Suprapubic skin (tissue), 4 donors: ENCODE measurements around the gene ANKRD13B. TPM values are rescaled to one million over a fixed set of nuclear protein-coding genes. Genes with fewer than 3 reads are reported as not detected.

Experiments
- total RNA-seq, 4 donors: library from RNA; depleted of rRNA; stranded (reverse); fragments of >200 nt; gene quantifications; one replicate each; pipeline ENCODE4 v1.1.0, GENCODE V29; 2016

Gene ANKRD13B
- total RNA-seq, 4 donors from 2014 or later = 9.0 to 16.5 (median 10.8) TPM

Other genes with a start within 250 kb of the ANKRD13B start
- gene TAOK1, start 202.8 kb upstream of the ANKRD13B start, total RNA-seq = 10 to 100 TPM; 42.1 to 58.3 (median 51.2) TPM
- 10 to 100 TPM in 1 of 4 donors, 1 to 10 TPM in 3; 7.2 to 11.0 (median 7.9) TPM for gene ABHD15, start 26.1 kb upstream of the ANKRD13B start, total RNA-seq
- gene TP53I13, start 24.4 kb upstream of the ANKRD13B start, total RNA-seq = 10 to 100 TPM; 31.6 to 45.9 (median 40.3) TPM
- 100 to 1,000 TPM in 2 of 4 donors, 10 to 100 TPM in 2; 66.7 to 103 (median 90.4) TPM for gene GIT1, start 3.5 kb upstream of the ANKRD13B start, total RNA-seq
- 10 to 100 TPM in 1 of 4 donors, 1 to 10 TPM in 3; 1.4 to 13.7 (median 6.6) TPM for gene CORO6, start 29.8 kb downstream of the ANKRD13B start, total RNA-seq